Measurements from ENCODE around the gene RSBN1L. TPM values are rescaled to one million over a fixed set of nuclear protein-coding genes. Genes with fewer than 3 reads are reported as not detected.
"Not testable (repeated sequence)": the region's sequence is repeated elsewhere in the genome, so short reads cannot be mapped to it uniquely, and the experiment has no call there.

RSBN1L gene
- total and polyA plus RNA-seq, 4 experiments from 2014 or later, result 6.3 to 51.0 (median 26.3) TPM

- Histone ChIP-seq H3K36me3 (ENCODE audit: insufficient read depth, low read length) (peaks cover 14% of the 10 kb centered on the region), H3K27ac (ENCODE audit: low read depth, low read length) (no peak overlapping the region), H3K4me1 (ENCODE audit: insufficient read depth, low read length) (no peaks in the 10 kb centered on the region), H3K27me3 (ENCODE audit: insufficient read depth, low read length) (no peaks in the 10 kb centered on the region), H3K4me3 (ENCODE audit: low read length in 2 of 2) (no peak overlapping the region), H3K9me3 (ENCODE audit: control insufficient read depth in 1 of 2, low read length in 2 of 2) (no peaks in the 10 kb centered on the region)
- CTCF ChIA-PET (ENCODE audit: partially characterized antibody), result interaction anchor here (1.2 kb wide), 1 partner anchor 20 kb away, joined by 5 read pairs; the partner anchor contains the start of genes PHTF2 and TMEM60
- POLR2A ChIA-PET (ENCODE audit: partially characterized antibody), result interaction anchor here (1.6 kb wide), 1 partner anchor 10 kb away, joined by 3 read pairs; no protein-coding TSS in a partner anchor
- no peak for DNase-seq
- H3K9me3 Mint-ChIP-seq, result no peaks in the 10 kb centered on the region
- peaks cover 0 to 15% (median 5%) of the 10 kb centered on the region in 4 donors for H3K4me1 Mint-ChIP-seq
- no peaks in the 10 kb centered on the region for H3K27me3 Mint-ChIP-seq
- no peak overlapping the region for H3K4me3 Mint-ChIP-seq
- H3K27ac Mint-ChIP-seq, result no peak overlapping the region
- intact Hi-C loops (cut with micrococcal nuclease), result no loop called here
- peaks cover 53 to 54% of the 10 kb centered on the region in 2 donors for H3K36me3 Mint-ChIP-seq
Observed at GRCh38 chr7:77778535-77778934, 82.3 kb downstream of the RSBN1L start.

GRCh38 chr7:77782383-77782782 is 86.1 kb downstream of the RSBN1L start:
- H3K9me3 Mint-ChIP-seq, result no peaks in the 10 kb centered on the region
- H3K4me1 ChIP-seq (ENCODE audit: insufficient read depth, low read length), result no peaks in the 10 kb centered on the region
- ChIA-PET CTCF (ENCODE audit: partially characterized antibody) (interaction anchor here (1.7 kb wide), 1 partner anchor 16 kb away, joined by 4 read pairs; the partner anchor contains the start of genes PHTF2 and TMEM60), POLR2A (ENCODE audit: partially characterized antibody) (no interaction called here)
- intact Hi-C loops (cut with micrococcal nuclease), result no loop called here
- no peak overlapping the region for H3K4me3 ChIP-seq (ENCODE audit: low read length in 2 of 2)
- H3K4me3 Mint-ChIP-seq, result no peak overlapping the region
- no peak for DNase-seq
- no peaks in the 10 kb centered on the region for H3K27me3 ChIP-seq (ENCODE audit: insufficient read depth, low read length)
- peaks cover 43 to 52% of the 10 kb centered on the region in 2 donors for H3K36me3 Mint-ChIP-seq
- no peak overlapping the region for H3K27ac ChIP-seq (ENCODE audit: low read depth, low read length)
- H3K36me3 ChIP-seq (ENCODE audit: insufficient read depth, low read length), result peaks cover 14% of the 10 kb centered on the region
- no peaks in the 10 kb centered on the region for H3K9me3 ChIP-seq (ENCODE audit: control insufficient read depth in 1 of 2, low read length in 2 of 2)
- H3K27ac Mint-ChIP-seq, result peak overlapping the region in 1 of 7 donors; percentile 53
- H3K27me3 Mint-ChIP-seq, result no peaks in the 10 kb centered on the region
- H3K4me1 Mint-ChIP-seq, result peaks cover 0 to 13% (median 9%) of the 10 kb centered on the region in 4 donors

- Histone ChIP-seq H3K9me3 (ENCODE audit: control insufficient read depth in 1 of 2, low read length in 2 of 2) (no peaks in the 10 kb centered on the region), H3K36me3 (ENCODE audit: insufficient read depth, low read length) (peaks cover 14% of the 10 kb centered on the region), H3K27me3 (ENCODE audit: insufficient read depth, low read length) (no peaks in the 10 kb centered on the region), H3K4me1 (ENCODE audit: insufficient read depth, low read length) (no peaks in the 10 kb centered on the region), H3K4me3 (ENCODE audit: low read length in 2 of 2) (no peak overlapping the region), H3K27ac (ENCODE audit: low read depth, low read length) (no peak overlapping the region)
- Mint-ChIP-seq H3K4me1 (peaks cover 0 to 13% (median 8%) of the 10 kb centered on the region in 4 donors), H3K9me3 (no peaks in the 10 kb centered on the region), H3K27me3 (no peaks in the 10 kb centered on the region), H3K36me3 (peaks cover 40 to 50% of the 10 kb centered on the region in 2 donors), H3K27ac (no peak overlapping the region), H3K4me3 (no peak overlapping the region)
- ChIA-PET POLR2A (ENCODE audit: partially characterized antibody) (interaction anchor here (1.2 kb wide), 1 partner anchor 15 kb away, joined by 3 read pairs; the partner anchor contains the start of genes PHTF2 and TMEM60), CTCF (ENCODE audit: partially characterized antibody) (interaction anchor here (0.9 kb wide), 1 partner anchor 257 kb away, joined by 3 read pairs; no protein-coding TSS in a partner anchor)
- intact Hi-C loops (cut with micrococcal nuclease), result no loop called here
- no peak for DNase-seq
Observed at GRCh38 chr7:77783111-77783510, 86.9 kb downstream of the RSBN1L start.

GRCh38 chr7:77783545-77783944 is 87.3 kb downstream of the RSBN1L start:
- Mint-ChIP-seq H3K4me3 (no peak overlapping the region), H3K9me3 (no peaks in the 10 kb centered on the region), H3K4me1 (peaks cover 0 to 13% (median 6%) of the 10 kb centered on the region in 4 donors), H3K36me3 (peaks cover 35 to 46% of the 10 kb centered on the region in 2 donors), H3K27me3 (no peaks in the 10 kb centered on the region), H3K27ac (peak overlapping the region in 1 of 7 donors; percentile 65)
- intact Hi-C loops (cut with micrococcal nuclease), result no loop called here
- ChIA-PET POLR2A (ENCODE audit: partially characterized antibody) (interaction anchor here (1.2 kb wide), 1 partner anchor 15 kb away, joined by 3 read pairs; the partner anchor contains the start of genes PHTF2 and TMEM60), CTCF (ENCODE audit: partially characterized antibody) (interaction anchor here (0.9 kb wide), 1 partner anchor 256 kb away, joined by 3 read pairs; no protein-coding TSS in a partner anchor)
- peaks cover 11% of the 10 kb centered on the region for H3K36me3 ChIP-seq (ENCODE audit: insufficient read depth, low read length)
- no peak overlapping the region for H3K27ac ChIP-seq (ENCODE audit: low read depth, low read length)
- no peak for DNase-seq
- no peaks in the 10 kb centered on the region for H3K9me3 ChIP-seq (ENCODE audit: control insufficient read depth in 1 of 2, low read length in 2 of 2)
- no peak overlapping the region for H3K4me3 ChIP-seq (ENCODE audit: low read length in 2 of 2)
- no peaks in the 10 kb centered on the region for H3K4me1 ChIP-seq (ENCODE audit: insufficient read depth, low read length)
- no peaks in the 10 kb centered on the region for H3K27me3 ChIP-seq (ENCODE audit: insufficient read depth, low read length)

GRCh38 chr7:77784426-77784825 is 88.2 kb downstream of the RSBN1L start:
- Mint-ChIP-seq H3K27ac (peak overlapping the region in 1 of 7 donors; percentile 87), H3K36me3 (peaks cover 31 to 42% of the 10 kb centered on the region in 2 donors), H3K4me1 (peaks cover 0 to 13% (median 5%) of the 10 kb centered on the region in 4 donors)
- intact Hi-C loops (cut with micrococcal nuclease); H3K27me3 Mint-ChIP-seq; H3K9me3 Mint-ChIP-seq; DNase-seq; POLR2A ChIA-PET (ENCODE audit: partially characterized antibody); H3K4me3 ChIP-seq (ENCODE audit: low read length in 2 of 2); H3K4me1 ChIP-seq (ENCODE audit: insufficient read depth, low read length); H3K27ac ChIP-seq (ENCODE audit: low read depth, low read length); CTCF ChIA-PET (ENCODE audit: partially characterized antibody); H3K9me3 ChIP-seq (ENCODE audit: control insufficient read depth in 1 of 2, low read length in 2 of 2); H3K27me3 ChIP-seq (ENCODE audit: insufficient read depth, low read length); H3K36me3 ChIP-seq (ENCODE audit: insufficient read depth, low read length); H3K4me3 Mint-ChIP-seq: not testable (repeated sequence)

- intact Hi-C loops (cut with micrococcal nuclease), result no loop called here
- DNase-seq, result no peak
- Mint-ChIP-seq H3K4me1 (peaks cover 0 to 9% (median 3%) of the 10 kb centered on the region in 4 donors), H3K9me3 (peaks cover 0 to 2% (median 0%) of the 10 kb centered on the region in 8 donors), H3K4me3 (no peak overlapping the region), H3K27me3 (no peaks in the 10 kb centered on the region), H3K36me3 (peaks cover 24 to 37% of the 10 kb centered on the region in 2 donors), H3K27ac (peak overlapping the region in 1 of 7 donors; percentile 38)
- H3K27me3 ChIP-seq (ENCODE audit: insufficient read depth, low read length), result no peaks in the 10 kb centered on the region
- CTCF ChIA-PET (ENCODE audit: partially characterized antibody), result no interaction called here
- peaks cover 3% of the 10 kb centered on the region for H3K36me3 ChIP-seq (ENCODE audit: insufficient read depth, low read length)
- no peak overlapping the region for H3K4me3 ChIP-seq (ENCODE audit: low read length in 2 of 2)
- no peak overlapping the region for H3K27ac ChIP-seq (ENCODE audit: low read depth, low read length)
- no peaks in the 10 kb centered on the region for H3K9me3 ChIP-seq (ENCODE audit: control insufficient read depth in 1 of 2, low read length in 2 of 2)
- POLR2A ChIA-PET (ENCODE audit: partially characterized antibody), result no interaction called here
- H3K4me1 ChIP-seq (ENCODE audit: insufficient read depth, low read length), result no peaks in the 10 kb centered on the region
Observed at GRCh38 chr7:77786018-77786417, 89.8 kb downstream of the RSBN1L start.

GRCh38 chr7:77786741-77787140 is 90.5 kb downstream of the RSBN1L start:
- Mint-ChIP-seq H3K27ac (peak overlapping the region in 3 of 7 donors; percentile 17 to 48 (median 36)), H3K36me3 (peaks cover 22 to 35% of the 10 kb centered on the region in 2 donors), H3K27me3 (no peaks in the 10 kb centered on the region), H3K9me3 (peaks cover 0 to 2% (median 0%) of the 10 kb centered on the region in 8 donors), H3K4me3 (no peak overlapping the region), H3K4me1 (peaks cover 0 to 14% (median 5%) of the 10 kb centered on the region in 4 donors)
- intact Hi-C loops (cut with micrococcal nuclease), result no loop called here
- H3K27me3 ChIP-seq (ENCODE audit: insufficient read depth, low read length), result no peaks in the 10 kb centered on the region
- no peaks in the 10 kb centered on the region for H3K9me3 ChIP-seq (ENCODE audit: control insufficient read depth in 1 of 2, low read length in 2 of 2)
- H3K4me1 ChIP-seq (ENCODE audit: insufficient read depth, low read length), result no peaks in the 10 kb centered on the region
- POLR2A ChIA-PET (ENCODE audit: partially characterized antibody), result interaction anchor here (1.7 kb wide), 1 partner anchor 12 kb away, joined by 4 read pairs; the partner anchor contains the start of genes PHTF2 and TMEM60
- no peak overlapping the region for H3K27ac ChIP-seq (ENCODE audit: low read depth, low read length)
- DNase-seq, result no peak
- no peaks in the 10 kb centered on the region for H3K36me3 ChIP-seq (ENCODE audit: insufficient read depth, low read length)
- no peak overlapping the region for H3K4me3 ChIP-seq (ENCODE audit: low read length in 2 of 2)
- CTCF ChIA-PET (ENCODE audit: partially characterized antibody), result no interaction called here

Data from CD4-positive, alpha-beta memory T cell (primary cell).